GM19452 (cell line): ENCODE measurements around the gene PDE7B.

ENCODE experiments used
- ATAC-seq: cut with Tn5 transposase; IDR thresholded peaks from one replicate; pipeline ENCODE4 v1.9.1; 2021; ENCODE audit not compliant: unreplicated experiment

The PDE7B gene

DNA sequence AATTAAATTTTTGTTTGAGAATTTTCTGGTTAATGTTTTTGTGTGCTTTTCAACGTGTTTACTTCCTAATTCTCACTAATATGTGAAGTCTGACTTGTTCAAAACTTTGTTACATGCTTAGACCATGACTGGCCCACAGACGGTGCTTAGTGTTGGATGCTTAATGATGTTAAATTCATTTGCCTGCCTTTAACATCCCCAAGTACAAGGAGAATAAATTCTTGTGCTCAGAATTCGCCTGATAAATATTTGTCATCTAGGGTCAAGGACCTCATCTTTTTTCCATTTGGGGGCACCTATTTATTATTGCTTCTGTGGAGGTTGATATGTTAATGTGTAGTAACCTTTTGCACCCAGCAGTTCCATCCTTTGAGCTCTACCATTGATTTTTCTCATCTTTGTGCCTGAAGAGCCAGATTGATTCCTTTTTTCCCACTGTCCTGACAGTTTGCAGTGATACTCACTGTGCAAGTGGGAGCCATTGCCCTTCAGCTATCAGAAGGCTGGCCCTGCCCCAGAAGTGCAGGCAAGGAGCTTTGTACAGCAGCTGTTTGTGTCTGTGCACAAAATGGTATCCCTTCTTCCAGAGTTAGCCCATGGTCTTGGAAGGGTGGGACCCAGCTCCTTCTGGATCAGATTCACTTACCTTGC lies 170.8 kb downstream of the PDE7B start:
- no peak for ATAC-seq

GRCh38 chr6:136024711-136025110 lies 173.2 kb downstream of the PDE7B start:
- ATAC-seq = no peak

DNA sequence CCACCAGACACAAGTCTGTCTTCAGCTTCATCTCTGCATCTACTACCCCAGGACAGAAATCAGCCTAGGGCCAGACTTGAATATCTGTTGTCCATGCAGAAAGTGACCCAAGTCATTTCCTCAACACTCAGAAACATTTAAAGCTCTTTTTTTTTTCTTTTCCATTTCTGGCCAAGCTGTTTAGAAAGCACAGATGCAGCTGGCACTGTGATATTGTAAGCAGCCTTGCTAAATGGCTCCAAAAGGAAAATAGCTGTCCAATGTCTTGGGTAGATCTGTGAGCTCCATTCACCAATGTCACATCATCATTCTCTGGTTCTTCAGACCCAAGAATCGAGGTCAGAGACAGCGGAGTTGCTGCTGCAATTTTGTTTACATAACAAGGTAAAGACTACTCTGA lies 174.2 kb downstream of the PDE7B start:
- ATAC-seq = no peak

DNA sequence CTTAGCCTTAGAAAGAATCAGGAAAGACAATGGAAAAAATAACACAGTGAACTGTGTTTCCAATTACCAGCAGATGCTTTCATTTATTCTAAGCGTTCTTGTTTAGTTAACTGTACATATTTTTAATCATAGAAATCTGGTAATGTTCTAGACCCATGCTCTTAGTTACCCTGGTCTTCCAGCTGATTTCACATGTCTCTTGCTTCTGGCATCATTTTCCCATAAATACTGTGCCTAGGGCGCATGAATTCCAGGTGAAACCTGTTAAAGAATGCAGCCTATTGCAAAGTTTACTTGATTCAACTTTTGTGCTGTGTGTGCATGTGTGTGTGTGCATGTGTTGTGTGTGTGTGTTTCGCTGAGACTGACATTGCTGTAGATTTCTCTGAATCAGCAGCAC lies 178.6 kb downstream of the PDE7B start:
- no peak for ATAC-seq

DNA sequence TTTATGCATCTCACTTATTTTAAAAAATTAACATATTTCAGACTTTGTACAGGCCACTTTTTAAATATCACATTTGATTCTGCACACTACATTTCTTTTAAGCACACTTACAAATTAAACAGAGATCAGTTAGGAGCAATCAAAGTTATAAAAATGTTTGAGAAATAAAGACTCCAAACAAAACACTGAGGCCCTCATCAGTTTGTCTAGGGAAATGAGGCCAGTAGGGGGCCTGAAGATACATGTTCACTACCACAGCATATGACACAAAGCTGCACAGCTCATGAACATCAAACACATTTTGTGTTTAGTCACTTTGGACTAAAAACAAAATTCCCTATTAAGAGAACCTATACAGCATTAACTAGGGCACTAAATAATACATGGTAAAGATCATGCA lies 180.5 kb downstream of the PDE7B start:
- no peak for ATAC-seq

DNA sequence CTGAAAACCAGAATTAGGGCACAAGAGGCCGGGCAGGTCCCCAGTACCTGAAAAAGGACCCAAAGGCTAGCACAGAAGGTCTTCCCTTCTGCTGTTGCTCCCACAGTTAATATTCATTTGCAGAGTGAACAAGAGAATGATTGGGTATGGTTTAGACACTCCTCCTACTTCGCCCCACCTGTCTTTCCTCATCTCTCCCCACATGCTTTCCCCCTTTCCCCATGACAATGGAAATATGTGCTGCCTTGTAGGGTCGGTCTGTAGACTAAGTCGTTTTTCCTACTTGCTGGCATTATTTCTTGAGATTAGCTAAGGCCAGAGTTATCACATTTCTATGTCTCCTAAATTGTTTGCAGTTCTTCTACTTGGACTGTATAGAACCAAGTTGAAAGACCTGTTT lies 181.9 kb downstream of the PDE7B start:
- ATAC-seq = no peak

DNA sequence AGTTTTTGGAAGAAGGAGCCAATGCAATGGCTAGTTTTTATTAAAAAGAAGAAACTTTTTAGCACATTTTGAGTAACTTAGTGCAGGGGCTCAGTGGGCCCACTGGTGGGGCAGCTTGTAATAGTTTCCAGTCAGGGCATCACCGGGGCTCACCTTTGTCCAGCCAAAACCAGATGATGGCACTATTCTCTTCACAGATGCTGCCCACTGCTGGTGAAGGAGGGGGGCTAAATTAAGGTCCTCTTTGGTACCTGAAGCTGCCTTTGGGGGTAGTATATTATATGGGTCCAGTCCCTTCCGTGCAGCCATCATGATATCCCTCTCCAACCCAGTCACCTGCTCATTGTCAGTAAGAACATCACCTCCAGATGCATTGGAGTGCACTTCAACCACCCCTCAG lies 182.9 kb downstream of the PDE7B start:
- no peak for ATAC-seq

- no peak for ATAC-seq
Measured at GRCh38 chr6:136035378-136036070, 184.0 kb downstream of the PDE7B start.

DNA sequence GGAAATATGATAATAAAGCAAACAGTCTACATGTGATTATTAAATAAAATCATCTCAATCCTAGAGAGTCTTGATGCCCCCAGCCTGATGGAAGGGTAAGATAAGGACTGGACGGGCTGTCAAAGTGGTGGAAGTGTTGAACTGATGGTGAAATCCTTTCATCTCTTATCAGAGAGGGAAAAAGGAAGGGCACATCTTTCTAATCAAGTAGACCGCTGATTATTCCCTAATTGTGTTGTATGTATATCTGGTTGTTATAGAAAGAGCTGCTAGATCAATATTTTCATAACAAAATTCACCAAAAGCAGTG lies 184.5 kb downstream of the PDE7B start:
- no peak for ATAC-seq

DNA sequence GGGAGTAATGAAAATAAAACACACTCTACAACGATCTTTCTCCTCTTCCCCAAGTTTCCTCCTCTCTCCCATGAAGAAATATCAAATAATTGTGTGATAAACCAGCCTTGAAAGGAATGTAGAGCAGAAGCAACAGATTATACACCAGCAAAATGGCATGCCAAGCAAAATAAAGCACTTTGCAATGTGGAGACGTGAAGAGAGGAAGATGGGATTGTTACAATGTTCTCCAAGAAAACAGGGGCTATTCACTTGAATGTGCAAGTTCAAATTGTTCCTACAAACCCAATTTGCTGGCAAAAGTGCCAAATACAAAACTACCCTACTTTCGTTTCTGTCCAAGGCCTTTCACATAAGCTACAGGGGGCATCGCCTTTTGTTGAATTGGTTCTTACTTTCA lies 185.1 kb downstream of the PDE7B start:
- no peak for ATAC-seq

DNA sequence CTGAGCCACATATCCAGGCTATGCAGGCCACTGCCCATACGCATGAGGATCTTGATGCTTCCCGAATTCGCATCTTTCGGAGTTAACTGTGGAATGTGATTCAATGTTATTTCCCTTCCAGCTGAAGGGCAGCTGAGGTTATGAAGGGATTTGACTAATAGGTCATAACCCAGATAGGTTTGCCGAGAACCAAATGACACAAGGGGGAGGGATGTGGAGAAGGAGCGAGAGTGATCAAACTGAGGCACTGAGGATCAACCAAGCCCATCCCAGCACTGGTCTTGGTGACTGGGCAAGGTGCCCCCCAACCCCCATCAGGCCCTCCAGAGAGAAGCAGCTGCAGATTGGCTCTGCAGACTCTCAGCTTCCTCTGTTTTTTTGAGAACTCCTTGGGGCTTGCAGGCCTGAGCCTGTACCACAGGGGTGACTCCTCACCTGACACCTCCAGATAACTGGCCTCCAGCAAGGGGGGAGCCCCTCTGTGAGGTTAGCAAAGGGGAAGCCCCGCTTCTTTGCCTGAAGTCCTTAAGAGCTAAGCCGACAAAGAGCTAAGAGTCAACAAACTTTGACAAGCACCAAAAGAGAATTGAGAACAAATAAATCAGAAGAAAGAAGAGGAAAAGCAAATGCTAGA lies 185.9 kb downstream of the PDE7B start:
- no peak for ATAC-seq

GRCh38 chr6:136037876-136038460 lies 186.5 kb downstream of the PDE7B start:
- no peak for ATAC-seq

DNA sequence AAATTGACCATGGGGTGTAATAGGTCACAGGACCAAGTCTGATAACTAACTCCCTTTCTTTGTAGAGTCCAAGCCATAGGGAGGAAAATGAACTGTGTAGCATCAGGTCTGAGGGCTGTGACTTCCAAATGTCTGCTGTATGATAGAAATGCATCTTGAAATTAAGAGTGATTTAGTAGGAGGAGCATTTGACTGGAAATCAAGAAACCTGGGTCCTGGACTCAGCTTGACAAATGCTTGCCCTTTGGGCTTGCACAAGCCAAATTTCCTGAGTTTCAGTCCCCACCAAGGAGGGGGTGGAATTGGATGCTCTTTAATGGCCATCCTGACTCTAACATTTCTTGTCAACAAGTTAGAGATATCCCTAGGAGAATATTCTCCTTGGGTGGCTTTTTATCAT lies 187.0 kb downstream of the PDE7B start:
- ATAC-seq = no peak

- ATAC-seq = no peak
Measured at GRCh38 chr6:136039185-136039584, 187.7 kb downstream of the PDE7B start.

DNA sequence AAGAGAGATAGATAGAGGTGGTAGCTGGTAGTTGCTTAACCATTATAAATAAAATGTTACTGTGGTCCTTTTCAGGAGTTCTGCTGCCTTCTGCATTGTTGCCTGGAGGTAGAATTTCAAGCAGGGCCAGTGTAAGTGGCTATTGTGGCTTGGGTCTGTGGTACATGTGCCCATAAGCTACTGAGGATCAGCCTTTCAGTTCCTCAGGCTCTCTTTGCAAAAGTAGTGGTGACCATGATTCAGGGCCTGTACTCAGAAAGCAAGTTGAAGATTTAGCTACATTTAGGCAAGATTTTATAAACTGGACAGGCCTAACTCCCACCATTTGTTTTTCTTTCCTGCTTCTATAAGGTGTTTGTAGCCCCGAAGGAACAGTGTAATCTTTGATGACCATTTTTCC lies 199.0 kb downstream of the PDE7B start:
- no peak for ATAC-seq

GRCh38 chr6:136051140-136051775 lies 199.8 kb downstream of the PDE7B start:
- ATAC-seq = no peak

DNA sequence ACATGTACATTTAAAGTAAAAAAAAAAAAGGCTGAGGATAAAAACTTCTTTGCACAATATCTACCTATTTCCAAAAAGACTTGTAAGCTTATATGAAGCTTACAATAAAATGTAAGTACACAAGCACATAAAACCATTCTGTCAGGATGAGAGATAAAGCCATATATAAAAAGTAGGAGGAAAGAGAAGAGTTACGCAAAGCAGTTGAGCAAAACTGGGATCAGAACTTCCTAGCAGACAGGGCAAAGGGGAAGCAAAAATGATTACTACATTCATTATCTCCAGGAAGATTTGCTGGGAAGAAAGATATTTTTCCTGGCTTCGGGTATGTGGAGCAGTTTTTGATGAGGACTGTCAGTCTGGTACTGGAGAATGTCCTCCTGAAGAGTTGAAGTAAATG lies 200.5 kb downstream of the PDE7B start:
- no peak for ATAC-seq

- no peak for ATAC-seq
Measured at GRCh38 chr6:136058852-136059251, 207.4 kb downstream of the PDE7B start.

GRCh38 chr6:136059308-136059707 lies 207.8 kb downstream of the PDE7B start:
- no peak for ATAC-seq

DNA sequence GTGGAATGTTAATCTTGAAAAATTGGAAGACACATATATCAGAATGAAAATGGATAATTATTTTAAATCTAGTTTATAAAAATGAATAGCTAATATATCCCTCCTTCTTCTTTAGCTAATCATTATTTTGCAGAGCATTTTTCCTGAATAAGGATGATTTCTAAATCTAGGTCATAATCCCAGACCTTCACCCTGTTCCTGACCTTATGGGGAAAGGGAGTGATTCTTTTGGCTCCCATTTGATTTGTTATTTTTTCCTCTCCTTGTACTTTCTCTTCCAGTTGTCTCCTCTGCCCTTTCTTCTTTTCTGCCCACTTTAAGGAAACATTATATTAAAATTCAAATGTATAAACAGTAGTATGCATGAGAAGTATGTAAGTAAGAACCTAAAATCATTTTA lies 208.6 kb downstream of the PDE7B start:
- no peak for ATAC-seq

GRCh38 chr6:136060759-136061158 lies 209.3 kb downstream of the PDE7B start:
- ATAC-seq = no peak

DNA sequence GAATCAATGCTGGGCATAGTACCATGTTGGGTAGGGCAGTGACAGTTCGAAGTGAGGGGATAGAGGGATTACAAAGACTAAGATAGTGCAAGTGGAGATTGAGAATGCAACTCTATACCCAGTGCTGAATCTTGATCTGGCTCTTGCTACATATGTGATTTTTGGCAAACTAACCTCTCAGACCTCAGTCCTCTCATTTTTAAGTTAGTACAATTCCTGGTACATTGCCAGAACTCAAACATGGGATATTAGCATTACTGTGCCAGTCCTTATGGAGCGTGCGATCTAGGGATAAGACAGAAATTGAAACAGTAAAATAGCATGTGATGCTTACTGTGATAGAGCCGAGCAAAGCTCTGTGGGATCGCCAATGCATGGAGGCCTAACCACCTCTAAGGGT lies 210.2 kb downstream of the PDE7B start:
- ATAC-seq = no peak
